Measurements from ENCODE around the gene CHRNB2. TPM values are rescaled to one million over a fixed set of nuclear protein-coding genes. Genes with fewer than 3 reads are reported as not detected.

The CHRNB2 gene
- polyA plus RNA-seq, 1 donor from 2014 or later = 15.5 TPM

- Histone ChIP-seq H3K9ac (ENCODE audit: low read length) (no peak overlapping the region), H3K9me2 (ENCODE audit: insufficient read depth, low read length) (no peaks in the 10 kb centered on the region), H3K27ac (ENCODE audit: low read length) (no peak overlapping the region), H3K36me3 (ENCODE audit: insufficient read depth, low read length) (no peaks in the 10 kb centered on the region), H3K4me2 (ENCODE audit: low read length) (no peak overlapping the region), H3K27me3 (ENCODE audit: insufficient read depth, low read depth, low read length) (no peaks in the 10 kb centered on the region), H3K9me3 (ENCODE audit: low read length) (no peaks in the 10 kb centered on the region), H3K4me3 (ENCODE audit: low read length) (no peak overlapping the region), H2AFZ (ENCODE audit: low read depth, low read length) (no peak overlapping the region), H3K79me2 (replicated peaks; ENCODE audit: insufficient read depth, low read length) (no peaks in the 10 kb centered on the region), H4K20me1 (ENCODE audit: insufficient read depth) (no peaks in the 10 kb centered on the region), H3F3A (ENCODE audit: insufficient read depth, low read length, poor library complexity, severe bottlenecking) (no peaks in the 10 kb centered on the region)
- TF ChIP-seq POLR2AphosphoS5 (IDR thresholded peaks at IDR 0.05) = no peak
- TF ChIP-seq SMC3 (conservative IDR thresholded peaks at IDR 0.05; ENCODE audit: poor library complexity) = no peak
- no peak for TF ChIP-seq TAF1 (IDR thresholded peaks at IDR 0.05; ENCODE audit: low read depth)
These were observed 47.2 kb upstream of the CHRNB2 start for GRCh38 chr1:154520333-154520732.

DNA sequence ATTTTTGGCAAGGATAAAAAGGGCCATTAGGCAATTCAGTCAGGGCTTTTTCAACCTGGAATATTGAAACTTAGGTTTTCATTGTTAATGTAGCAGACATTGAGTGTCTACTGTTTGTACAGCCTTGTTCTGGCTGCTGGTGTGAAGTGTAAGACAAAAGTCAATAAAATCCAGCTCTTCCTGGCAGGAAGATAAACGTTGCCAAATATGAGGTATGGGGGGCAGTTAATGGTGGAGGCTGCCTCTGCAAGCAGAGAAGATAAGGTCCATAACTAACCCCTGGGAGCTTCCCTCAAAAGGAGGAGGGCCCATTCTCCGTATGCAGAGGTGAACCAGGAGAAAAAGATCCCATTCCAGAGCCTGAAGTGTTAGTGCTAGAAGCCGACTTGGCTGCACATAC, 45.9 kb upstream of the CHRNB2 start:
- Histone ChIP-seq H3K27me3 (ENCODE audit: insufficient read depth, low read depth, low read length) (no peaks in the 10 kb centered on the region), H2AFZ (ENCODE audit: low read depth, low read length) (no peak overlapping the region), H3F3A (ENCODE audit: insufficient read depth, low read length, poor library complexity, severe bottlenecking) (no peaks in the 10 kb centered on the region), H3K27ac (ENCODE audit: low read length) (no peak overlapping the region), H4K20me1 (ENCODE audit: insufficient read depth) (no peaks in the 10 kb centered on the region), H3K4me2 (ENCODE audit: low read length) (no peak overlapping the region), H3K4me3 (ENCODE audit: low read length) (no peak overlapping the region), H3K9ac (ENCODE audit: low read length) (no peak overlapping the region), H3K9me2 (ENCODE audit: insufficient read depth, low read length) (no peaks in the 10 kb centered on the region), H3K79me2 (replicated peaks; ENCODE audit: insufficient read depth, low read length) (no peaks in the 10 kb centered on the region), H3K9me3 (ENCODE audit: low read length) (no peaks in the 10 kb centered on the region), H3K36me3 (ENCODE audit: insufficient read depth, low read length) (no peaks in the 10 kb centered on the region)
- TF ChIP-seq EP300 (conservative IDR thresholded peaks at IDR 0.05; ENCODE audit: poor library complexity, severe bottlenecking) (no peak), RAD21 (conservative IDR thresholded peaks at IDR 0.05) (no peak), EZH2 (IDR thresholded peaks at IDR 0.05; ENCODE audit: borderline replicate concordance, insufficient read depth, low read length, poor library complexity, severe bottlenecking) (no peak), REST (IDR thresholded peaks at IDR 0.05; ENCODE audit: borderline replicate concordance) (no peak), POLR2AphosphoS5 (IDR thresholded peaks at IDR 0.05) (no peak), TAF1 (IDR thresholded peaks at IDR 0.05; ENCODE audit: low read depth) (no peak), SMC3 (conservative IDR thresholded peaks at IDR 0.05; ENCODE audit: poor library complexity) (no peak), MXI1 (conservative IDR thresholded peaks at IDR 0.05; ENCODE audit: poor library complexity, severe bottlenecking) (no peak)
- TF ChIP-seq, protein P1, sequence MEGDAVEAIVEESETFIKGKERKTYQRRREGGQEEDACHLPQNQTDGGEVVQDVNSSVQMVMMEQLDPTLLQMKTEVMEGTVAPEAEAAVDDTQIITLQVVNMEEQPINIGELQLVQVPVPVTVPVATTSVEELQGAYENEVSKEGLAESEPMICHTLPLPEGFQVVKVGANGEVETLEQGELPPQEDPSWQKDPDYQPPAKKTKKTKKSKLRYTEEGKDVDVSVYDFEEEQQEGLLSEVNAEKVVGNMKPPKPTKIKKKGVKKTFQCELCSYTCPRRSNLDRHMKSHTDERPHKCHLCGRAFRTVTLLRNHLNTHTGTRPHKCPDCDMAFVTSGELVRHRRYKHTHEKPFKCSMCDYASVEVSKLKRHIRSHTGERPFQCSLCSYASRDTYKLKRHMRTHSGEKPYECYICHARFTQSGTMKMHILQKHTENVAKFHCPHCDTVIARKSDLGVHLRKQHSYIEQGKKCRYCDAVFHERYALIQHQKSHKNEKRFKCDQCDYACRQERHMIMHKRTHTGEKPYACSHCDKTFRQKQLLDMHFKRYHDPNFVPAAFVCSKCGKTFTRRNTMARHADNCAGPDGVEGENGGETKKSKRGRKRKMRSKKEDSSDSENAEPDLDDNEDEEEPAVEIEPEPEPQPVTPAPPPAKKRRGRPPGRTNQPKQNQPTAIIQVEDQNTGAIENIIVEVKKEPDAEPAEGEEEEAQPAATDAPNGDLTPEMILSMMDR (IDR thresholded peaks at IDR 0.05; ENCODE audit: poor library complexity, severe bottlenecking) = no peak

- TF ChIP-seq MXI1 (conservative IDR thresholded peaks at IDR 0.05; ENCODE audit: poor library complexity, severe bottlenecking) (no peak), REST (IDR thresholded peaks at IDR 0.05; ENCODE audit: borderline replicate concordance) (no peak), POLR2AphosphoS5 (IDR thresholded peaks at IDR 0.05) (no peak), TAF1 (IDR thresholded peaks at IDR 0.05; ENCODE audit: low read depth) (no peak), EZH2 (IDR thresholded peaks at IDR 0.05; ENCODE audit: borderline replicate concordance, insufficient read depth, low read length, poor library complexity, severe bottlenecking) (no peak), SMC3 (conservative IDR thresholded peaks at IDR 0.05; ENCODE audit: poor library complexity) (no peak), EP300 (conservative IDR thresholded peaks at IDR 0.05; ENCODE audit: poor library complexity, severe bottlenecking) (no peak), RAD21 (conservative IDR thresholded peaks at IDR 0.05) (no peak)
- Histone ChIP-seq H3F3A (ENCODE audit: insufficient read depth, low read length, poor library complexity, severe bottlenecking) (no peaks in the 10 kb centered on the region), H3K36me3 (ENCODE audit: insufficient read depth, low read length) (no peaks in the 10 kb centered on the region), H3K9me2 (ENCODE audit: insufficient read depth, low read length) (no peaks in the 10 kb centered on the region), H3K79me2 (replicated peaks; ENCODE audit: insufficient read depth, low read length) (no peaks in the 10 kb centered on the region), H2AFZ (ENCODE audit: low read depth, low read length) (no peak overlapping the region), H4K20me1 (ENCODE audit: insufficient read depth) (no peaks in the 10 kb centered on the region), H3K4me3 (ENCODE audit: low read length) (no peak overlapping the region), H3K27me3 (ENCODE audit: insufficient read depth, low read depth, low read length) (no peaks in the 10 kb centered on the region), H3K9me3 (ENCODE audit: low read length) (no peaks in the 10 kb centered on the region), H3K4me2 (ENCODE audit: low read length) (no peak overlapping the region), H3K9ac (ENCODE audit: low read length) (no peak overlapping the region), H3K27ac (ENCODE audit: low read length) (no peak overlapping the region)
These were observed 42.7 kb upstream of the CHRNB2 start for GRCh38 chr1:154524881-154525280.

Data from neural cell (in vitro differentiated cells).